Endodermal cell (in vitro differentiated cells): Measurements from ENCODE around the gene PRR12. TPM values are rescaled to one million over a fixed set of nuclear protein-coding genes. Genes with fewer than 3 reads are reported as not detected.
A peak's percentile ranks its signal among the peaks of the same experiment; 100 is the strongest.
"Not testable (repeated sequence)": the region's sequence is repeated elsewhere in the genome, so short reads cannot be mapped to it uniquely, and the experiment has no call there.

ENCODE experiments used
- DNase-seq: peaks from one replicate; pipeline ENCODE4 v3.0.0-alpha.2; 2017
- H3K27ac ChIP-seq: 2 replicates; pipeline ENCODE4 v1.5.1; 2013; ENCODE audit warnings: mild to moderate bottlenecking, low read depth, low read length, moderate library complexity
- H3K27me3 ChIP-seq: 2 replicates; pipeline ENCODE4 v1.6.1; 2013; ENCODE audit warnings: mild to moderate bottlenecking, low read length, moderate library complexity; ENCODE audit not compliant: insufficient read depth, control insufficient read depth, poor library complexity, severe bottlenecking
- H3K36me3 ChIP-seq: 2 replicates; pipeline ENCODE4 v1.7.0; 2013; ENCODE audit warnings: mild to moderate bottlenecking, low read length, moderate library complexity; ENCODE audit not compliant: control insufficient read depth, insufficient read depth
- H3K4me1 ChIP-seq: one replicate; pipeline ENCODE4 v1.7.0; 2013; ENCODE audit warnings: low read length; ENCODE audit not compliant: control insufficient read depth, insufficient read depth
- H3K4me3 ChIP-seq: 2 replicates; pipeline ENCODE4 v1.5.1; 2013; ENCODE audit warnings: mild to moderate bottlenecking, low read length, moderate library complexity
- H3K9ac ChIP-seq: 2 replicates; pipeline ENCODE4 v1.6.1; 2013; ENCODE audit warnings: mild to moderate bottlenecking, low read length, moderate library complexity; ENCODE audit not compliant: poor library complexity, severe bottlenecking; ENCODE audit errors: extremely low read depth
- H3K9me3 ChIP-seq: 2 replicates; pipeline ENCODE4 v1.6.1; 2013; ENCODE audit warnings: mild to moderate bottlenecking, low read length, moderate library complexity; ENCODE audit not compliant: control insufficient read depth
- H3K27ac Mint-ChIP-seq: 2 replicates; pipeline ENCODE4 v1.8.0; 2020; ENCODE audit warnings: mixed read lengths
- H3K27me3 Mint-ChIP-seq: 2 replicates; pipeline ENCODE4 v1.8.0; 2021; ENCODE audit warnings: mild to moderate bottlenecking, mixed read lengths; ENCODE audit not compliant: insufficient read depth
- H3K36me3 Mint-ChIP-seq: 2 replicates; pipeline ENCODE4 v1.8.0; 2020; ENCODE audit warnings: low read depth, mixed read lengths
- H3K4me1 Mint-ChIP-seq: 2 replicates; pipeline ENCODE4 v1.8.0; 2020; ENCODE audit warnings: mixed read lengths
- H3K4me3 Mint-ChIP-seq: 2 replicates; pipeline ENCODE4 v1.8.0; 2020; ENCODE audit warnings: mild to moderate bottlenecking, moderate library complexity, mixed read lengths
- H3K9me3 Mint-ChIP-seq: 2 replicates; pipeline ENCODE4 v1.8.0; 2020; ENCODE audit warnings: mild to moderate bottlenecking, mixed read lengths
- WGBS, 2 experiments: methylation state at CpG; one replicate each; pipeline versions ENCODE4 v1.1.5 to v1.1.7; 2013; ENCODE audit warnings: missing lambda C conversion rate in 2 of 2, mixed read lengths in 1 of 2; ENCODE audit not compliant: insufficient coverage in 1 of 2, insufficient read length in 1 of 2; 5-methylcytosine and 5-hydroxymethylcytosine counted together
- total RNA-seq, 2 donors: library from RNA; stranded (reverse); fragmentation: NEBNext Ultra II Directional in 1 of 2; extraction: Animal tissue kit (Norgen Biotek cat#: 25700) in 1 of 2; gene quantifications; 2 replicates in 1 of 2; 3 replicates in 1 of 2; pipeline ENCODE4 v1.2.1, GENCODE V29; 2021
- TF ChIP-seq, protein P1 (sequence below): fragments of 200-600 bp; sonication (generic); conservative IDR thresholded peaks from 2 replicates; pipeline ENCODE4 v1.5.0; 2021; ENCODE audit warnings: antibody characterized with exemption, mild to moderate bottlenecking

Gene PRR12
- total RNA-seq, 2 donors from 2014 or later: 67.6 to 69.6 TPM

DNA sequence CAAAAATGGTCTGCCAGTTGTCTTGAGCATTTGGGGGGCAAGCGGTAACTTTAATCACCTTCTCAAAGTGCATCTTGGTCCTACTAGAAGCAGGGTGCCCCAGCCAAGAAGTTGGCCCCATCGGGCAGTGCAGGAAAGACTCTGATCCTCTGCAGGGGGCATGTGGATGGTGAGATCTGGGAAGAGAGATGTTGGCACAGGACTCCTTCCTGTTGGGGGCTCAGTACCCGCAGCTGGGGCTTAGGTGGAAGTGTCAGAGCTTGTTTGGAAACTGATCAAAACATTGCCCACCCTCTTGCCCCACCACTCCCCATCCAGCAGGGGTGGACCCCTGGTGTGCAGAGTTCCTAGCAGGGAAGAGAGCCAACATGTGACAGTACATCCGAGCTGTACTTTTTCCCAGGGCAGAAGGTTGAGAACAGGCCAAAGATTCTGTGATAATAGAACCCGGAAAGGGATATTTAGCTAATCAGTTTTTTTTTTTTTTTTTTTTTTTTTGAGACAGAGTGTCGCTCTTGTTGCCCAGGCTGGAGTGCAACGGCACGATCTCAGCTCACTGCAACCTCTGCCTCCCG is 40.1 kb downstream of the PRR12 start:
- peaks cover 27% of the 10 kb centered on the region for H3K36me3 ChIP-seq
- H3K4me3 ChIP-seq: no peak overlapping the region
- H3K4me3 Mint-ChIP-seq: no peak overlapping the region
- H3K9me3 Mint-ChIP-seq: no peaks in the 10 kb centered on the region
- WGBS, 2 experiments: 83 to 91% methylated on average over 4 to 8 of the region's 9 CpGs
- peak; percentile 39 for DNase-seq
- H3K27me3 Mint-ChIP-seq: peaks cover 5% of the 10 kb centered on the region
- peaks cover 29% of the 10 kb centered on the region for H3K36me3 Mint-ChIP-seq
- no peaks in the 10 kb centered on the region for H3K27me3 ChIP-seq
- no peaks in the 10 kb centered on the region for H3K4me1 Mint-ChIP-seq
- no peak overlapping the region for H3K27ac Mint-ChIP-seq
- no peaks in the 10 kb centered on the region for H3K9me3 ChIP-seq
- no peaks in the 10 kb centered on the region for H3K4me1 ChIP-seq
- TF ChIP-seq, protein P1, sequence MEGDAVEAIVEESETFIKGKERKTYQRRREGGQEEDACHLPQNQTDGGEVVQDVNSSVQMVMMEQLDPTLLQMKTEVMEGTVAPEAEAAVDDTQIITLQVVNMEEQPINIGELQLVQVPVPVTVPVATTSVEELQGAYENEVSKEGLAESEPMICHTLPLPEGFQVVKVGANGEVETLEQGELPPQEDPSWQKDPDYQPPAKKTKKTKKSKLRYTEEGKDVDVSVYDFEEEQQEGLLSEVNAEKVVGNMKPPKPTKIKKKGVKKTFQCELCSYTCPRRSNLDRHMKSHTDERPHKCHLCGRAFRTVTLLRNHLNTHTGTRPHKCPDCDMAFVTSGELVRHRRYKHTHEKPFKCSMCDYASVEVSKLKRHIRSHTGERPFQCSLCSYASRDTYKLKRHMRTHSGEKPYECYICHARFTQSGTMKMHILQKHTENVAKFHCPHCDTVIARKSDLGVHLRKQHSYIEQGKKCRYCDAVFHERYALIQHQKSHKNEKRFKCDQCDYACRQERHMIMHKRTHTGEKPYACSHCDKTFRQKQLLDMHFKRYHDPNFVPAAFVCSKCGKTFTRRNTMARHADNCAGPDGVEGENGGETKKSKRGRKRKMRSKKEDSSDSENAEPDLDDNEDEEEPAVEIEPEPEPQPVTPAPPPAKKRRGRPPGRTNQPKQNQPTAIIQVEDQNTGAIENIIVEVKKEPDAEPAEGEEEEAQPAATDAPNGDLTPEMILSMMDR: no peak
- H3K9ac ChIP-seq: no peak overlapping the region
- H3K27ac ChIP-seq: no peak overlapping the region

- Histone ChIP-seq H3K9ac (no peak overlapping the region), H3K4me1 (no peaks in the 10 kb centered on the region), H3K27me3 (no peaks in the 10 kb centered on the region), H3K36me3 (peaks cover 21% of the 10 kb centered on the region), H3K4me3 (no peak overlapping the region), H3K27ac (no peak overlapping the region), H3K9me3 (no peaks in the 10 kb centered on the region)
- Mint-ChIP-seq H3K4me3 (no peak overlapping the region), H3K27ac (no peak overlapping the region), H3K4me1 (no peaks in the 10 kb centered on the region), H3K36me3 (peaks cover 24% of the 10 kb centered on the region), H3K9me3 (no peaks in the 10 kb centered on the region), H3K27me3 (peaks cover 5% of the 10 kb centered on the region)
- TF ChIP-seq, protein P1: no peak
- WGBS, 2 experiments: 93% methylated on average over 14 to 19 of the region's 19 CpGs
- no peak for DNase-seq
Measured at GRCh38 chr19:49631610-49632192, 40.7 kb downstream of the PRR12 start.

DNA sequence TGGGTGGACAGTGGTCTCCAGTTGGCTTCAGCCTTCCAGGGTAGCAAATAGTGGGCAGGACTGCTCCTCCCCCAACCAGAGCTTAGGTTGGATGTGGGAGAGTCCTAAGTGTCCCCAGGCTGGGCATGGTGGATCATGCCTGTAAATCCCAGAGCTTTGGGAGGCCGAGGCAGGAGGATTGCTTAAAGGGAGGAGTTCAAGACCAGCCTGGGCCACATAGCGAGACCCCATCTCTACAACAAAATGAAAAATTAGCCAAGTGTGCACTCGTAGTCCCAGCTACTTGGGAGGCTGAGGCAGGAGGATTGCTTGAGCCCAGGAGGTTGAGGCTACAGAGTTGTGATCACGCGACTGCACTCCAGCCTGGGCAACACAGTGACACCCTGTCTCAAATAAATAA is 41.6 kb downstream of the PRR12 start:
- TF ChIP-seq, protein P1: no peak
- Histone ChIP-seq H3K36me3 (peaks cover 13% of the 10 kb centered on the region), H3K9ac (no peak overlapping the region), H3K4me3 (no peak overlapping the region), H3K9me3 (no peaks in the 10 kb centered on the region), H3K4me1 (no peaks in the 10 kb centered on the region), H3K27me3 (no peaks in the 10 kb centered on the region), H3K27ac (no peak overlapping the region)
- Mint-ChIP-seq H3K36me3 (peaks cover 15% of the 10 kb centered on the region), H3K27me3 (peaks cover 5% of the 10 kb centered on the region), H3K9me3 (no peaks in the 10 kb centered on the region), H3K4me1 (no peaks in the 10 kb centered on the region), H3K4me3 (no peak overlapping the region), H3K27ac (no peak overlapping the region)
- WGBS, 2 experiments: 88 to 93% methylated on average over 3 to 5 of the region's 5 CpGs
- DNase-seq: no peak

GRCh38 chr19:49633273-49633672 is 42.3 kb downstream of the PRR12 start:
- H3K27ac Mint-ChIP-seq, DNase-seq, H3K27me3 ChIP-seq, H3K4me1 ChIP-seq, H3K4me3 Mint-ChIP-seq, H3K36me3 ChIP-seq, H3K27ac ChIP-seq, H3K4me1 Mint-ChIP-seq, H3K9me3 ChIP-seq, H3K9me3 Mint-ChIP-seq, H3K27me3 Mint-ChIP-seq, H3K4me3 ChIP-seq, H3K9ac ChIP-seq: not testable (repeated sequence)
- 87 to 89% methylated on average over 9 of the region's 9 CpGs for WGBS, 2 experiments
- H3K36me3 Mint-ChIP-seq: peaks cover 10% of the 10 kb centered on the region
